Measurements from ENCODE around the gene ALDH7A1. TPM values are rescaled to one million over a fixed set of nuclear protein-coding genes. Genes with fewer than 3 reads are reported as not detected.
A peak's percentile ranks its signal among the peaks of the same experiment; 100 is the strongest.

Gene ALDH7A1
- total RNA-seq, 1 donor from 2014 or later = 90.6 TPM

GRCh38 chr5:126631920-126632319 lies 36.9 kb upstream of the ALDH7A1 start:
- Histone ChIP-seq H3K9me3 (ENCODE audit: insufficient read depth, low read depth, low read length) (no peaks in the 10 kb centered on the region), H3K4me1 (ENCODE audit: insufficient read depth, low read length) (no peaks in the 10 kb centered on the region), H3K27me3 (ENCODE audit: insufficient read depth, low read length) (no peaks in the 10 kb centered on the region), H2AFZ (ENCODE audit: low read depth, low read length) (no peak overlapping the region), H3K36me3 (ENCODE audit: insufficient read depth, low read length) (no peaks in the 10 kb centered on the region), H3K79me2 (ENCODE audit: insufficient read depth, low read length) (no peaks in the 10 kb centered on the region), H3K27ac (ENCODE audit: low read depth, low read length) (no peak overlapping the region), H4K20me1 (ENCODE audit: insufficient read depth, low read length) (no peaks in the 10 kb centered on the region), H3K9ac (ENCODE audit: low read length) (no peak overlapping the region), H3K4me2 (ENCODE audit: low read length) (no peak overlapping the region), H3K4me3 (ENCODE audit: insufficient read depth, low read depth, low read length) (no peak overlapping the region)
- H3K27me3 Mint-ChIP-seq (ENCODE audit: low read depth, unreplicated experiment) = no peaks in the 10 kb centered on the region
- no peak for TF ChIP-seq CTCF (IDR thresholded peaks at IDR 0.05; ENCODE audit: insufficient read depth, low read depth, low read length)
- no peak for TF ChIP-seq EZH2 (IDR thresholded peaks at IDR 0.05; ENCODE audit: insufficient read depth, low read length)
- no peak for FAIRE-seq
- no peaks in the 10 kb centered on the region for H3K9me3 Mint-ChIP-seq (ENCODE audit: unreplicated experiment)
- H3K4me3 Mint-ChIP-seq (ENCODE audit: unreplicated experiment) = no peak overlapping the region
- DNase-seq (ENCODE audit: low read depth) = no peak
- no peak overlapping the region for H3K27ac Mint-ChIP-seq (ENCODE audit: unreplicated experiment)
- H3K4me1 Mint-ChIP-seq (ENCODE audit: low read depth, unreplicated experiment) = peaks cover 4% of the 10 kb centered on the region
- H3K36me3 Mint-ChIP-seq (ENCODE audit: low read depth, unreplicated experiment) = peaks cover 5% of the 10 kb centered on the region

DNA sequence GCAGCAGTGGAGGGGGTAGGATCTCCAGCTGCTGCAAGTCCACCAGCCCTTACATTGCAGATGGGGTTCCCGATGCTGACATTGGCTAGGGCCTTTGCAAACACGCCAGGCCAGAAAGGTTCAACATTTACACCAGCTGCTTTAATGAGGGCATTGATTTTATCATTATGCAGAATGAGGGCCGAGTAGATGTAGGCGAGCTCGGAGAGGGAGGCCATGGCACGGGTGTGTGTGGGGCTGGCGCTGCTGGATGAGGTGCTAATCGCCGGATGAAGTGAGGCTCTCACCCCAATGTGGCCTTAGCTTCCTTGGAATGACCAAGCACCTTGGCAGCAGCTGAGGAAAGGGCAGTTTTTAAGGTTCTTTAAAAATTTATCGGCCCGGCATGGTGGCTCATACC lies 33.1 kb upstream of the ALDH7A1 start:
- H3K79me2 ChIP-seq (ENCODE audit: insufficient read depth, low read length) = no peaks in the 10 kb centered on the region
- no peaks in the 10 kb centered on the region for H3K27me3 Mint-ChIP-seq (ENCODE audit: low read depth, unreplicated experiment)
- H3K27me3 ChIP-seq (ENCODE audit: insufficient read depth, low read length) = no peaks in the 10 kb centered on the region
- no peak overlapping the region for H3K4me2 ChIP-seq (ENCODE audit: low read length)
- no peak overlapping the region for H3K9ac ChIP-seq (ENCODE audit: low read length)
- DNase-seq (ENCODE audit: low read depth) (no peak), FAIRE-seq (no peak)
- H2AFZ ChIP-seq (ENCODE audit: low read depth, low read length) = no peak overlapping the region
- no peak overlapping the region for H3K4me3 Mint-ChIP-seq (ENCODE audit: unreplicated experiment)
- TF ChIP-seq CTCF (IDR thresholded peaks at IDR 0.05; ENCODE audit: insufficient read depth, low read depth, low read length) (no peak), EZH2 (IDR thresholded peaks at IDR 0.05; ENCODE audit: insufficient read depth, low read length) (no peak)
- H3K4me3 ChIP-seq (ENCODE audit: insufficient read depth, low read depth, low read length) = no peak overlapping the region
- H3K36me3 Mint-ChIP-seq (ENCODE audit: low read depth, unreplicated experiment) = peaks cover 8% of the 10 kb centered on the region
- peaks cover 4% of the 10 kb centered on the region for H3K36me3 ChIP-seq (ENCODE audit: insufficient read depth, low read length)
- no peaks in the 10 kb centered on the region for H3K9me3 ChIP-seq (ENCODE audit: insufficient read depth, low read depth, low read length)
- no peak overlapping the region for H3K27ac ChIP-seq (ENCODE audit: low read depth, low read length)
- H3K9me3 Mint-ChIP-seq (ENCODE audit: unreplicated experiment) = no peaks in the 10 kb centered on the region
- no peak overlapping the region for H3K27ac Mint-ChIP-seq (ENCODE audit: unreplicated experiment)
- H3K4me1 ChIP-seq (ENCODE audit: insufficient read depth, low read length) = peaks cover 12% of the 10 kb centered on the region
- no peaks in the 10 kb centered on the region for H4K20me1 ChIP-seq (ENCODE audit: insufficient read depth, low read length)
- peaks cover 18% of the 10 kb centered on the region for H3K4me1 Mint-ChIP-seq (ENCODE audit: low read depth, unreplicated experiment)

DNA sequence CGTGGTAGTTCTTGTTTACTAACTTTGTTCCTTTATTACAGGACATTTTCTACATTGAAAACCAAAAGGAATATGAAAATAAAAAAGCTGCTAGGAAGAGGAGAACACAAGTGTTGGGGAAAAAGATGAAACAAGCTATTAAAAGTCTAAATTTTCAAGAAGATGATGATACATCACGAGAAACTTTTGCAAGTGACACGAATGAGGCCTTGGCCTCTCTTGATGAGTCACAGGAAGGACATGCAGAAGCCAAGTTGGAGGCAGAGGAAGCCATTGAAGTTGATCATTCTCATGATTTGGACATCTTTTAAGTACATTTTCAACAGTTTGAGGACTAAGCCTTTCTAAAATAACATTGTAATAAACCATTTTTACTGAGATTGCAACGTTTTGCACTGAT lies 29.5 kb upstream of the ALDH7A1 start:
- peaks cover 12% of the 10 kb centered on the region for H3K4me1 ChIP-seq (ENCODE audit: insufficient read depth, low read length)
- peaks cover 7% of the 10 kb centered on the region for H3K36me3 ChIP-seq (ENCODE audit: insufficient read depth, low read length)
- no peaks in the 10 kb centered on the region for H3K27me3 ChIP-seq (ENCODE audit: insufficient read depth, low read length)
- H3K4me1 Mint-ChIP-seq (ENCODE audit: low read depth, unreplicated experiment) = peaks cover 20% of the 10 kb centered on the region
- H3K4me3 Mint-ChIP-seq (ENCODE audit: unreplicated experiment) = peak overlapping the region; percentile 70
- H3K27ac Mint-ChIP-seq (ENCODE audit: unreplicated experiment) = peak overlapping the region; percentile 95
- H2AFZ ChIP-seq (ENCODE audit: low read depth, low read length) = no peak overlapping the region
- peak; percentile 90 for FAIRE-seq
- no peaks in the 10 kb centered on the region for H3K9me3 Mint-ChIP-seq (ENCODE audit: unreplicated experiment)
- H3K36me3 Mint-ChIP-seq (ENCODE audit: low read depth, unreplicated experiment) = peaks cover 8% of the 10 kb centered on the region
- peak overlapping the region; percentile 2 for H3K4me3 ChIP-seq (ENCODE audit: insufficient read depth, low read depth, low read length)
- H3K79me2 ChIP-seq (ENCODE audit: insufficient read depth, low read length) = peaks cover 3% of the 10 kb centered on the region
- no peaks in the 10 kb centered on the region for H3K27me3 Mint-ChIP-seq (ENCODE audit: low read depth, unreplicated experiment)
- H3K27ac ChIP-seq (ENCODE audit: low read depth, low read length) = peak overlapping the region; percentile 75
- peak; percentile 88 for DNase-seq (ENCODE audit: low read depth)
- no peaks in the 10 kb centered on the region for H3K9me3 ChIP-seq (ENCODE audit: insufficient read depth, low read depth, low read length)
- H4K20me1 ChIP-seq (ENCODE audit: insufficient read depth, low read length) = peaks cover 3% of the 10 kb centered on the region
- peak overlapping the region; percentile 51 for H3K9ac ChIP-seq (ENCODE audit: low read length)
- TF ChIP-seq EZH2 (IDR thresholded peaks at IDR 0.05; ENCODE audit: insufficient read depth, low read length) = no peak
- no peak for TF ChIP-seq CTCF (IDR thresholded peaks at IDR 0.05; ENCODE audit: insufficient read depth, low read depth, low read length)
- peak overlapping the region; percentile 74 for H3K4me2 ChIP-seq (ENCODE audit: low read length)

Data from astrocyte (in vitro differentiated cells and primary cell).